ENCODE measurements around the gene TRPM3. TPM values are rescaled to one million over a fixed set of nuclear protein-coding genes. Genes with fewer than 3 reads are reported as not detected.

Gene TRPM3
- total RNA-seq, 1 donor from 2014 or later, result 0.35 TPM

GRCh38 chr9:71079451-71079850, 42.0 kb downstream of the TRPM3 start:
- TF ChIP-seq CTCF (IDR thresholded peaks at IDR 0.05), result no peak
- Histone ChIP-seq H3K27ac (no peak overlapping the region), H3K4me1 (no peaks in the 10 kb centered on the region), H3K4me3 (no peak overlapping the region), H3K36me3 (no peaks in the 10 kb centered on the region), H3K27me3 (no peaks in the 10 kb centered on the region), H3K9me3 (no peaks in the 10 kb centered on the region)
- DNase-seq (no peak), ATAC-seq (no peak)
- intact Hi-C loops (cut with DNase I), result no loop called here

- H3K27ac ChIP-seq, result no peak overlapping the region
- H3K4me1 ChIP-seq, result no peaks in the 10 kb centered on the region
- no peak overlapping the region for H3K4me3 ChIP-seq
- intact Hi-C loops (cut with DNase I), result no loop called here
- ATAC-seq (no peak), DNase-seq (no peak)
- no peak for TF ChIP-seq CTCF (IDR thresholded peaks at IDR 0.05)
- no peaks in the 10 kb centered on the region for H3K9me3 ChIP-seq
- H3K27me3 ChIP-seq, result no peaks in the 10 kb centered on the region
- H3K36me3 ChIP-seq, result no peaks in the 10 kb centered on the region
Measured at GRCh38 chr9:71076096-71076495, 45.3 kb downstream of the TRPM3 start.

GRCh38 chr9:71073494-71073893, 47.9 kb downstream of the TRPM3 start:
- H3K27ac ChIP-seq, result no peak overlapping the region
- no peak for DNase-seq
- no peak overlapping the region for H3K4me3 ChIP-seq
- H3K27me3 ChIP-seq, result no peaks in the 10 kb centered on the region
- H3K36me3 ChIP-seq, result no peaks in the 10 kb centered on the region
- ATAC-seq, result no peak
- H3K4me1 ChIP-seq, result no peaks in the 10 kb centered on the region
- no peaks in the 10 kb centered on the region for H3K9me3 ChIP-seq
- intact Hi-C loops (cut with DNase I), result no loop called here
- TF ChIP-seq CTCF (IDR thresholded peaks at IDR 0.05), result no peak

GRCh38 chr9:71072587-71072986, 48.8 kb downstream of the TRPM3 start:
- no peak overlapping the region for H3K4me3 ChIP-seq
- no peaks in the 10 kb centered on the region for H3K27me3 ChIP-seq
- no peak for DNase-seq
- H3K4me1 ChIP-seq, result no peaks in the 10 kb centered on the region
- intact Hi-C loops (cut with DNase I), result no loop called here
- no peak overlapping the region for H3K27ac ChIP-seq
- no peaks in the 10 kb centered on the region for H3K36me3 ChIP-seq
- no peak for ATAC-seq
- no peaks in the 10 kb centered on the region for H3K9me3 ChIP-seq
- no peak for TF ChIP-seq CTCF (IDR thresholded peaks at IDR 0.05)

- intact Hi-C loops (cut with DNase I), result no loop called here
- no peaks in the 10 kb centered on the region for H3K36me3 ChIP-seq
- TF ChIP-seq CTCF (IDR thresholded peaks at IDR 0.05), result no peak
- H3K27ac ChIP-seq, result no peak overlapping the region
- no peaks in the 10 kb centered on the region for H3K4me1 ChIP-seq
- DNase-seq (no peak), ATAC-seq (no peak)
- no peaks in the 10 kb centered on the region for H3K9me3 ChIP-seq
- no peaks in the 10 kb centered on the region for H3K27me3 ChIP-seq
- H3K4me3 ChIP-seq, result no peak overlapping the region
Measured at GRCh38 chr9:71071633-71072032, 49.8 kb downstream of the TRPM3 start.

GRCh38 chr9:71058660-71059059, 62.8 kb downstream of the TRPM3 start:
- Histone ChIP-seq H3K4me3 (no peak overlapping the region), H3K27ac (no peak overlapping the region), H3K36me3 (no peaks in the 10 kb centered on the region), H3K4me1 (no peaks in the 10 kb centered on the region), H3K27me3 (no peaks in the 10 kb centered on the region), H3K9me3 (no peaks in the 10 kb centered on the region)
- ATAC-seq, result no peak
- TF ChIP-seq CTCF (IDR thresholded peaks at IDR 0.05), result no peak
- no peak for DNase-seq
- intact Hi-C loops (cut with DNase I), result no loop called here

Measured in upper lobe of right lung (tissue), 1 donor.